Occipital lobe (tissue), 2 donors: ENCODE measurements around the gene DNAL4. TPM values are rescaled to one million over a fixed set of nuclear protein-coding genes. Genes with fewer than 3 reads are reported as not detected.

ENCODE experiments used
- DNase-seq: peaks from one replicate; lab custom pipeline; 2025; lab: John Stamatoyannopoulos, UW
- total RNA-seq: library from RNA; depleted of rRNA; stranded (reverse); fragments of >200 nt; gene quantifications from one replicate; pipeline ENCODE4 v1.2.3, GENCODE V29; 2014

DNAL4 gene
- total RNA-seq, 1 donor from 2014 or later = 17.3 TPM

- DNase-seq = no peak
Observed at GRCh38 chr22:38740754-38741153, 53.2 kb downstream of the DNAL4 start.

DNA sequence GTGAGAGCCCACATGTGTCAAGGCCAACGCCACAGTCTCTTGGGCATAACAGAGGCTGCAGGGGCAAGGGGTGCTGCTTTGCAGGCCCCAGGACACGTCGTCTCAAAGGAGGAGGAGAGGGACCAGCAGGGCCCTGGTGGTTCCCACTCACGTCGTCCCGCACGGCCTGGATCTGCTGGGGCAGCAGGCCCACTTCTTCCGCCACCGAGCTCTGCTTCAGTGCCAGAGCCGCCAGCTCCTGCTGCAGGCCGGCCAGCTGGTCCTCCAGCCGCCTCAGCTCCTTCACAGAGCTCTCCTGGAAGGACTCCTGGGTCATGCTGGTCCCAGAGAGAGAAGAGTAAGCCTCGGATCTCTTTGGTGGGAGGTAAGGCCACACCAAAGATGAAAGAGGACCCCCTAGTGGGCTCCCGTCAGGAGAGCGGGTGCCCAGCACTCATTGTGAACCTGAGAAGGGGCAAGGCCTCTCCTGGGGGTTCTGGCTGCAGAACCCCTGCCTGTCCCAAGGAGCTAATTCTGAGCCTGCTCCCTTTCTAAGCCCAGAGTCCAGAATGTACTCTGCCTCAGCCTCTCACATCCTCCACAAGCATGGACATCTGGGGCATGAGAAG lies 53.7 kb downstream of the DNAL4 start:
- no peak for DNase-seq

DNA sequence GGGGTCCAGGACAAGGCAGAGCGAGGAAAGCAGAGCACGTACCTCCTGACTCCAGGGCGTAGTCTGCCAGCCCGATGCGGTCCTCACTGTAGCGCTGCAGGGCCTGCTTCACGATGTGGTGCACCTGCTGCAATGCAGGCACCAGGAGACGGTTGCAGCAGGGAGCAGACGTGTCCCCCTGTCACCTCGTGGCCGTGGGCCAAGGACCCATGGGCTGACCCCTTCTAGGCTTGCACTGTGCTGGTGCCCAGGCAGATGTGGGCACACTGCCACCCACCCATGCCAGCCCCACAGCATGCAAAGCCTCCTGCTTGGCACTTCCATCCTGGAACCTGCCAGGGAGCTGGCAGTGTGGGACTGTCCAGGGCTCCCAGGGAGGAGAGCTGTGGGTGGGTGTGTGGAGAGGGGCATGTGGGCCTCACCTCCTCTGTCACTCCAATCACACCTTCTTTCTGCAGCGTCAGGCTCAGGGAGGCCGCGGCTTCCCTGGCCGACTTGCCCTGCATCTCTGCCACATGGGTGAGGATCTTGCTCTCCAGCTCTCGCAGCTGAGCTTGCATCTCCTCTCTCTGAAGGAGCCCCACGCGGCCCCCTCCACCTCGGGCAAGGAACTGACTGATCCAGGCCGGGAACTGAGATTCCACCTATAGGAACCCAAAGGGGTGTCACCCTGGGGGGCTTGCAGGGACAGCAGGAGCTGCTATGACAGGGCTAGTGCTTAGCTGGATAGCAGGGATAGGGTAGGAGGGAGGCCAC lies 54.5 kb downstream of the DNAL4 start:
- no peak for DNase-seq

GRCh38 chr22:38738475-38739070 lies 55.4 kb downstream of the DNAL4 start:
- no peak for DNase-seq

GRCh38 chr22:38737302-38738060 lies 56.5 kb downstream of the DNAL4 start:
- DNase-seq = no peak

DNA sequence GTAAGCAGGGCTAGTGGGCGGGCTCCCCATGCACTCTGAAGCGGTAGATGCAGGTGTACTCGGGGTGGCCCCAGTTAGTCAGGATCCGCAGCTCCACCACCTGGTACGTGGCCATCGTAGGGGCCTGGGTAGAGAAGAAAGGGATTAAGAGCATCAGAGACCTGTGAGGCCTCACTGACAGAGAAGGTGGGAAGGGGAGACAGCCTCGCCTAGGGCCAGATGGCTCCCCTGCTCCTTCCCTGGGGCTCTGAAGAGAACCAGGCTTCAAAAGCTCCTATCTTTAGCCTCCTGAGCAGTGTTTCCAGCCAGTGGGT lies 57.7 kb downstream of the DNAL4 start:
- no peak for DNase-seq

- no peak for DNase-seq
Observed at GRCh38 chr22:38735465-38736256, 58.3 kb downstream of the DNAL4 start.

GRCh38 chr22:38735126-38735464 lies 58.8 kb downstream of the DNAL4 start:
- DNase-seq = no peak

- DNase-seq = no peak
Observed at GRCh38 chr22:38734421-38735100, 59.4 kb downstream of the DNAL4 start.

- peak; percentile 79 for DNase-seq
Observed at GRCh38 chr22:38733724-38734381, 60.1 kb downstream of the DNAL4 start.

DNA sequence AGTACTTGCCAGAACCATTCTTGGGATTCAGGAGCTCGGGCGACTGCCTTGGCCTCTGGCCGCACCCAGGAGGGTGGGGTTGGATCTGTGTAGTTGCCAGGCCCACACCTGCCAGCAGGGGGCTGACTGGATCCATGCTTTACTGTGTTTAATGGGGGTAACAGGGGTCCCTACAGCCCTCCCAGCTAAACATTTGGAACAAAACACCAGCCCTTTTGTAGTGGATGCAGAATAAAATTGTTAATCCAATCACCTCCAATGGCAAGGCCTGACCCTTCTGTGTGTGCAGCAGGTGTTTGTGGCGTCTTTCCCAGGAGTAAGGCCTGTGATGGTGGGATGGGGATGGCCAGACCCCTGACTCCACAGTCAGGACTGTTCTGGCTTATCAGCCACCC lies 60.6 kb downstream of the DNAL4 start:
- DNase-seq = no peak

DNA sequence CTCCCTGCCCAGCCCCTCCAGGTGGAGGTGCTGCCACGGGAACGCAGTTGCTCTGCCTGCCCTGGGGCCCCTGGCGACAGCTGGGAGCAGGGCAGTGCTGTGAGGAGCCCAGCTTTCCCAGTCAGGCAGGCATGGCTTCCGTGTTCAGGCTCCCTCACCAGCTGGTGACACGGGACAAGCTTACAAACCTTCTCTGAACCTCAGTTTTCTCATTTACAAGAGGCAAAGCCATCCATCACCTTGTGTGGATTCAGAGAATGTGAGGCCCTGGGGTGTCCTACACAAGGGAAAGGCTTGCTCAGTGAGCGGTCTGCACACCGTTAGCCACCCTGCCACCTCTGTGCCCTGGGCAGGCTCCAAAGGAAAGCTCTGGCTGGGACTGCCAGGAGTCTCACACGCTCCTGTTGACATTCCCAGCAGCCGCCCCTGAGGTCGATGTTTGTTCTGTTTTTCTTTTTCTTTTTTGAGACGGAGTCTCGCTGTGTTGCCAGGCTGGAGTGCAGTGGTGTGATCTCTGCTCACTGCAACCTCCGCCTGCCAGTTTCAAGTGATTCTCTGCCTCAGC lies 61.6 kb downstream of the DNAL4 start:
- DNase-seq = no peak

DNA sequence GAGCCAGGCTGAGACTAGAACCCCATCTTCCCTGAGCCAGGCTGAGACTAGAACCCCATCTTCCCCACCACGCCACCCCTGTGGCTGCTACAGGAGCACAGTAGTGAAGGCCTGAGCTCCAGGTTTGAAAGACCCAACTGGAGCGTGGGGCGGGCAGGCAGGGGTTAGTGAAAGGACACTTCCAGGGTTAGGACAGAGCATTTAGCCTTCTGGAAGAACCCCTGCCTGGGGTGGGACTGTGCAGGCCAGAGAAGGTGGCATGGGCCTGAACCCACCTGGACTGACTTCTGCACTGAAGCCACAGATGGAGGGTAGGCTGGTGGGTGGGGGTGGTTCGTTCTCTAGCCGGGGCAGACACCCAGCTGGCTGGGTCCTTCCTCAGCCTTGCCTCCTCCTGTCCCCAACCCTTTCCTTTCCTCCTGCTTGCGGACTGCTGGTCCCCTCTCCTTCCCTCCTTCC lies 62.2 kb downstream of the DNAL4 start:
- no peak for DNase-seq

DNA sequence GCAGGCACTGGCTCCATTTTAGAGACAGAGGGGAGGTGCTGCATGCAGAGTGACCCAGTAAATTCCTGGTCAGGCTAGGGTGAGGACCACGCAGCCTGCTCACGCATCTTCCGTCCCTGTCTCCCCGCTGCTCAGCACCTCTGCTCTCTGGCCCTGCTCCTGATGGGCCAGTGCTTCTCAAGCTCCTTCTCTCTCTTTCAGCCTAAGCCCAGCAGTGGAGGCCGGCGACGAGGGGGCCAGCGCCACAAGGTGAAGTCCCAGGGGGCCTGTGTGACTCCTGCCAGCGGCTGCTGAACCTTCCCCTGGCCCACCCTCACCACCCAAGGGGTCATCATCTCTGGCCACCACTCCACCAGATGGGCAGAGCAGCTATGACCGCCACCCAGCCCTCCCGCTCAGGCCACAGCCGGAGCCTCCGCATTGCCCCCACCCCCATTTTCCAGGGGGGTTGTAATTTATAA lies 63.5 kb downstream of the DNAL4 start:
- DNase-seq = no peak

- no peak for DNase-seq
Observed at GRCh38 chr22:38729946-38730345, 64.0 kb downstream of the DNAL4 start.

DNA sequence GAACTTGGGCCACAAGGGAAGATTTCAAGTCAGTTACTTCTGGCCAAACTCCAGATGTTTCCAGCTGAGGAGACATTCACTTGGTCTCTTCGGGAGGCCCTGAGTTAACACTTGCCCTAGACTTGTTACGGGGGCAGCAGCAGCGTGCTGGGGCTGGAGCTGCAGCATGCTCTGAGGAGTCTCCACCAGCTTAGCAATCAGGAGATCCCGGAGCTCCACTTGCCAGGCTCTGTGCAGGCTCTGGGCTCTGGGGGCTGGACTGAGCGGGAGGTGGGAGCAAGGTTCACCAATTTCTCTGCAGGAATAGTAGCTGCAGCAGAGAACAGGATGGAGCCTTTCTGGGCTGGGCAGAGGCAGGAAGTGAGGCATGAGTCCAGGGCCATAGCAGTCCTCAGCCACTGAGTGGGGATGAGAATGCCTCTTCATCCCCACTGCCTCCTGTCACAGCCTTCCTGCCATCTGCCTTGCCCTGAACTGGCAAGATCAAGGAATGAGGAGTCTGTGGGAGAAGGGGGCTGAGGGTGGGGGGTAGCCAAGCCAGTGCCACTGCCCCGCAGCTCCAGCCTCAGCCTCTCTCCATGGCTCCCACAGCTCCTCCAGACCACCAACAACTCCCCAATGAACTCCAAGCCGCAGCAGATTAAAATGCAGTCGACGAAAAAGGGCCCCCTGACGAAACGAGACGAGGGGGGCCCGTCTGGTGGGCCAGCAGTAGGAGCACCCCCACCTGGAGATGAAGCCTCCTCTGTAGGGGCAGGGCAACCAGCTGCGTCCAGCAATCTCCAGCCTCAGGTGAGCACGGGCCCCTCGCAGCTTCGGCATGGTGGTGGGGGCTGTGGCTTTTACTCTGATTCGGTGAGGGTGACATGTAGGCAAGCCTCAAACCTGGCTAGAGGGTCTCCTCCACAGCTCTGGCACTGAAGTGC lies 64.8 kb downstream of the DNAL4 start:
- DNase-seq = no peak
